Measurements from ENCODE around the gene ZCCHC9. TPM values are rescaled to one million over a fixed set of nuclear protein-coding genes. Genes with fewer than 3 reads are reported as not detected.

The ZCCHC9 gene
- total RNA-seq, 4 donors from 2014 or later: 12.6 to 23.0 (median 21.2) TPM

- intact Hi-C loops (cut with DNase I; ENCODE audit: low total_unique reads): no loop called here
- DNase-seq (ENCODE audit: low spot score in 2 of 2): no peak
- no peak for TF ChIP-seq POLR2A (IDR thresholded peaks at IDR 0.05)
- TF ChIP-seq CTCF (IDR thresholded peaks at IDR 0.05): no peak
- no peak overlapping the region for H3K4me3 ChIP-seq (ENCODE audit: low read depth, poor library complexity, severe bottlenecking)
- 67 to 69% methylated on average over 5 of the region's 5 CpGs for WGBS, 2 donors
These were observed 51.8 kb downstream of the ZCCHC9 start for GRCh38 chr5:81353189-81353588.

DNA sequence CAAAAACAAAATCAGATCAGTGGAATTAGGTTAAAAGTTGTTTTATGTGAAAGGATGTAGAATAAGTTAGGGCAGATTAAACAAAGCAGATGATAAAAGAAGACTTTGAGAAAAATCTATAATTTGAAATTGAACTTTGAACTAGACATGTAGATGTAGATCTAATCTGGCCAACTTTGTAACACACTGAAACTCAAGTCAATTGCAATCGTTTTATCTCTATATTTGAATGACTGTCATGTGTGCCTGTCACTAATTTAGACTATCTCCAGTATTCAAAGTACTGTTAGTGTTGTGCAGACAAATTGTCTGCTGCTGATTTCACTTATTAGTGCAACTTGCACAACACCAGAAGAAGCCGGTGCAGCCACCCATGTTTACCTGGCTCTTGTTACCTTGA is 52.7 kb downstream of the ZCCHC9 start:
- no peak for DNase-seq (ENCODE audit: low spot score in 2 of 2)
- 64 to 65% methylated on average over 2 of the region's 2 CpGs for whole genome bisulfite sequencing, 2 donors
- intact Hi-C loops (cut with DNase I; ENCODE audit: low total_unique reads): no loop called here
- no peak for TF ChIP-seq POLR2A (IDR thresholded peaks at IDR 0.05)
- no peak for TF ChIP-seq CTCF (IDR thresholded peaks at IDR 0.05)
- no peak overlapping the region for H3K4me3 ChIP-seq (ENCODE audit: low read depth, poor library complexity, severe bottlenecking)

DNA sequence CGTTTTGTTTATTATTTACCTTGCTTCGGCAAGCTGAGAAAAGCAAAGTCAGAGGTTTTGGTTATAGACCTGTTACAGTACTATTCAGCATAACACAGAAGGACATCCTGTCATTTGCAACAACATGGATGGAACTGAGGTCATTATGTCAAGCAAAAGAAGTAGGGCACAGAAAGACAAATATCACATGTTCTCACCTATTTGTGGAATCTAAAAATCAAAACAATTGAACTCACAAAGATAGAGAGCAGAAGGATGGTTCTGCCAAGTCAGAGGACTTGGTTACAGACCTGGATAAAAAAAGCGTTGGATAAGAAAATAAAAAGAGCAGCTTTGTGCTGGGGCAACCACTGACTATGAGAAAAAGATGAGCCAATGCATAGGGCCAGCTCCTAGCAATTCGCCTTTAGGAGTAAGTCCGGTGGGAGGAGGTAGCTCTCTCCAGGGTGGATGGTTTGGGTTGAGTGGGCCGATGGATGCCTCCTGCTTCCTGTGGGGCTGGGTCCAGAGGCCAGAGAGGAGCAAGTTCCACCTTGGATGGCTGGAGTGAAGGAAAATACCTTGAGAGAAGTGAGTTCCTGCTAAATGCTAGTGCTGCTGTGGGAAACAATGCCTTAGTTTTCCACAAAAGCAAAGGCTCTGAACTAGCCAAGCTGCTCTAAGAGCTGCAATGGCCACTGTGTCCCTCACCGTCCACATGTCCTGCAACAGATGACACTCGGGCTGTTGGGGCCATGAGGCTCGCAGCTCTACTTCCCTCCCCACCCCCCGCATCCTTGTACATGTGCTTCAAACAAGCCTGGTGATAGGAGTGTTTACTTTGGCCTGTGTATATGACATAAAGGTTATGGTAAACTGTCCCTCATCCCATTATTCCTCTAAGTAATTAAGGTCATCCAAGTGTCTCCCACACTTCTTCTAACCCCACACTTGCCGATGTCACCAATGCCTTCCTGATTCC is 54.2 kb downstream of the ZCCHC9 start:
- no peak overlapping the region for H3K4me3 ChIP-seq (ENCODE audit: low read depth, poor library complexity, severe bottlenecking)
- intact Hi-C loops (cut with DNase I; ENCODE audit: low total_unique reads): no loop called here
- no peak for DNase-seq (ENCODE audit: low spot score in 2 of 2)
- WGBS, 2 donors: 85 to 86% methylated on average over 11 of the region's 11 CpGs
- TF ChIP-seq POLR2A (IDR thresholded peaks at IDR 0.05) (no peak), CTCF (IDR thresholded peaks at IDR 0.05) (no peak)

DNA sequence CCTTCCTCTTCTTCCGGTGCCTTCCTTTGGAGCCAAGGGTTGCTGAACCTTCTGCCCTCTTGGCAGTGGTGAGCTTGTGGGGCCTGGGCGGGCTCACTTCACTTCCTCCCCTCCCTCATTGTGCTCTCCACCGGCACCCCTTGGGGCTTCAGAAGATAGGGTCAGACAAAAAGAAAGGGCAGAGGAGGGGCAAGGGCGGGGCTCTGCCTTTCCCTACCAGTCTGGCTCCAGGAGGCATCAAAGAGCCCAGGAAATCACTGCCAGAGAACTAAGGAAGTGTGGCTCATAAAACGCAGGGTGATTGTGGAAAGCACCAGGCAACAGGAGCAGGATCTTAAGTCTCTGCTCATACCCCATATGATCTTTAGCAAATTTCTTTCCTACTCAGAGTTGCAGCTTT is 57.7 kb downstream of the ZCCHC9 start:
- intact Hi-C loops (cut with DNase I; ENCODE audit: low total_unique reads): no loop called here
- WGBS, 2 donors: 22 to 25% methylated on average over 4 to 5 of the region's 5 CpGs
- no peak for DNase-seq (ENCODE audit: low spot score in 2 of 2)
- TF ChIP-seq CTCF (IDR thresholded peaks at IDR 0.05) (no peak), POLR2A (IDR thresholded peaks at IDR 0.05) (no peak)
- no peak overlapping the region for H3K4me3 ChIP-seq (ENCODE audit: low read depth, poor library complexity, severe bottlenecking)

GRCh38 chr5:81359881-81360280 is 58.5 kb downstream of the ZCCHC9 start:
- DNase-seq (ENCODE audit: low spot score in 2 of 2): no peak
- intact Hi-C loops (cut with DNase I; ENCODE audit: low total_unique reads): no loop called here
- WGBS, 2 donors: 78 to 81% methylated on average over 2 of the region's 2 CpGs

More at GRCh38 chr5:81359881-81360280, 58.5 kb downstream of the ZCCHC9 start:
- no peak overlapping the region for H3K4me3 ChIP-seq (ENCODE audit: low read depth, poor library complexity, severe bottlenecking)
- TF ChIP-seq CTCF (IDR thresholded peaks at IDR 0.05) (no peak), POLR2A (IDR thresholded peaks at IDR 0.05) (no peak)

Data from lower leg skin (tissue), 4 donors.